C4-2B (cell line): ENCODE results near the gene MYL2.

Experiments
- H3K27ac ChIP-seq: fragments of 450-650 bp; 2 replicates; pipeline ENCODE4 v1.5.1; 2017
- CTCF ChIP-seq: fragments of 450-650 bp; conservative IDR thresholded peaks from 2 replicates; pipeline ENCODE4 v1.5.1; 2017; ENCODE audit warnings: mild to moderate bottlenecking
- ZFX ChIP-seq: fragments of 450-650 bp; IDR thresholded peaks from 2 replicates; pipeline ENCODE4 v1.6.1; 2017

MYL2 gene

GRCh38 chr12:110889361-110889760 is 31.0 kb downstream of the MYL2 start:
- TF ChIP-seq CTCF (no peak), ZFX (no peak)
- H3K27ac ChIP-seq = no peak overlapping the region

- no peak overlapping the region for H3K27ac ChIP-seq
- TF ChIP-seq ZFX = no peak
- TF ChIP-seq CTCF = peak; percentile 70
These were observed 32.0 kb downstream of the MYL2 start for GRCh38 chr12:110888256-110888991.

GRCh38 chr12:110885152-110885840 is 35.1 kb downstream of the MYL2 start:
- no peak overlapping the region for H3K27ac ChIP-seq
- TF ChIP-seq CTCF (no peak), ZFX (no peak)

- no peak overlapping the region for H3K27ac ChIP-seq
- TF ChIP-seq ZFX (no peak), CTCF (no peak)
These were observed 37.1 kb downstream of the MYL2 start for GRCh38 chr12:110883251-110883650.

GRCh38 chr12:110880651-110881050 is 39.7 kb downstream of the MYL2 start:
- TF ChIP-seq ZFX (no peak), CTCF (no peak)

GRCh38 chr12:110874781-110875180 is 45.6 kb downstream of the MYL2 start:
- no peak overlapping the region for H3K27ac ChIP-seq
- TF ChIP-seq CTCF = no peak
- TF ChIP-seq ZFX = no peak

More at GRCh38 chr12:110880651-110881050, 39.7 kb downstream of the MYL2 start:
- no peak overlapping the region for H3K27ac ChIP-seq

- TF ChIP-seq CTCF (no peak), ZFX (no peak)
- no peak overlapping the region for H3K27ac ChIP-seq
These were observed 46.0 kb downstream of the MYL2 start for GRCh38 chr12:110874351-110874750.
